Measurements from ENCODE around the gene AGPAT4. TPM values are rescaled to one million over a fixed set of nuclear protein-coding genes. Genes with fewer than 3 reads are reported as not detected.

Gene AGPAT4
- total and polyA plus RNA-seq, 2 donors (not counting 3 experiments of a cell fraction or from before 2014, with no cell fraction given), result 10.2 to 15.2 TPM

DNA sequence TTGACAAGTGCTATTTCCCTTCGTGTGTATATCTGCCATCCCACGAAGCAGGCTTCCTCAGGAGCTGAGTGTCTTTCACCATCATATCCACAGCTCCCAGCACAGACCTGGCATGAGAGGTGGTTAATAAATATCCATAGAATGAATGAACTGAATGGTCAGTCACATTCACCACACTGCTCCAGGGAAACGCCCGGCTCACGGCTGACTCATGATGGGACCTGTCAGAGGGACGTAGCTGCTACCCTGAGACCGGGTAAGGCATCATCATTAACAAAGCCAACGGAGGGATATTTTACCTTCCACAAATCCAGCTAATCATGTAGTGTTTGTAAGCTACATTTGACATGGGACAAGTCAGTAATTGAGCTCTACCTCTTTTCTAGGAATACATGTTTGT lies 12.5 kb downstream of the AGPAT4 start:
- DNase-seq (ENCODE audit: low read depth, low spot score), result no peak
- Histone ChIP-seq H3K4me2 (ENCODE audit: insufficient read depth, low read length) (no peak overlapping the region), H4K20me1 (replicated peaks; ENCODE audit: control insufficient read depth, extremely low read depth, insufficient read depth, low read length) (no peaks in the 10 kb centered on the region), H3K9me3 (replicated peaks; ENCODE audit: control insufficient read depth, insufficient read depth, low read length) (no peaks in the 10 kb centered on the region), H3K4me3 (replicated peaks in 1 of 3; ENCODE audit: insufficient read depth in 1 of 3, low read depth in 1 of 3, low read length in 3 of 3) (no peak overlapping the region), H3K27me3 (ENCODE audit: control insufficient read depth in 2 of 2, insufficient read depth in 2 of 2, low read length in 2 of 2) (no peaks in the 10 kb centered on the region), H3K79me2 (ENCODE audit: control insufficient read depth, insufficient read depth, low read length) (peaks cover 4% of the 10 kb centered on the region), H3K36me3 (ENCODE audit: control insufficient read depth in 2 of 2, extremely low read depth in 1 of 2, insufficient read depth in 2 of 2, low read length in 2 of 2) (no peaks in the 10 kb centered on the region), H3K27ac (ENCODE audit: insufficient read depth, low read depth, low read length) (no peak overlapping the region), H3K9ac (replicated peaks; ENCODE audit: extremely low read depth, insufficient read depth, low read length) (no peak overlapping the region), H2AFZ (ENCODE audit: low read depth, low read length) (no peak overlapping the region), H3K4me1 (ENCODE audit: control insufficient read depth, extremely low read depth, insufficient read depth, low read length) (peaks cover 16% of the 10 kb centered on the region), H3K9me1 (replicated peaks; ENCODE audit: control insufficient read depth, extremely low read depth, insufficient read depth, low read length) (no peaks in the 10 kb centered on the region)
- BruUV-seq (replicated peaks), result no TSS peak
- dilution Hi-C loops (cut with MboI; ENCODE audit: extremely low pct_ligation_motif_present, low sequenced_read_pairs) (no loop called here), intact Hi-C loops (cut with micrococcal nuclease) (no loop called here)
- ChIA-PET POLR2A (no interaction called here), CTCF (interaction anchor here (1.0 to 1.6 kb wide), 4 partner anchors 10 to 41 kb away, joined by 3 to 4 read pairs (median 4); no protein-coding TSS in a partner anchor)
- no peak for FAIRE-seq
- TF ChIP-seq POLR2AphosphoS5 (IDR thresholded peaks at IDR 0.05; ENCODE audit: insufficient read depth, low read depth, low read length) (no peak), MYC (IDR thresholded peaks at IDR 0.05; ENCODE audit: low read depth, low read length) (no peak), EZH2 (IDR thresholded peaks at IDR 0.05; ENCODE audit: borderline replicate concordance, low read depth, low read length, severe bottlenecking) (no peak), JUN (IDR thresholded peaks at IDR 0.05; ENCODE audit: borderline replicate concordance, insufficient read depth, insufficient read length, low read depth) (no peak), FOS (IDR thresholded peaks at IDR 0.05; ENCODE audit: borderline replicate concordance, insufficient read depth, low read length) (no peak), GATA2 (IDR thresholded peaks at IDR 0.05; ENCODE audit: insufficient read depth, insufficient read length, low read depth, low read length) (no peak), POLR2A (IDR thresholded peaks at IDR 0.05; ENCODE audit: low read depth, low read length) (no peak)
- TF ChIP-seq, protein P1, sequence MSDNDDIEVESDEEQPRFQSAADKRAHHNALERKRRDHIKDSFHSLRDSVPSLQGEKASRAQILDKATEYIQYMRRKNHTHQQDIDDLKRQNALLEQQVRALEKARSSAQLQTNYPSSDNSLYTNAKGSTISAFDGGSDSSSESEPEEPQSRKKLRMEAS (IDR thresholded peaks at IDR 0.05; ENCODE audit: insufficient read depth, insufficient read length), result no peak
- TF ChIP-seq, protein P2, sequence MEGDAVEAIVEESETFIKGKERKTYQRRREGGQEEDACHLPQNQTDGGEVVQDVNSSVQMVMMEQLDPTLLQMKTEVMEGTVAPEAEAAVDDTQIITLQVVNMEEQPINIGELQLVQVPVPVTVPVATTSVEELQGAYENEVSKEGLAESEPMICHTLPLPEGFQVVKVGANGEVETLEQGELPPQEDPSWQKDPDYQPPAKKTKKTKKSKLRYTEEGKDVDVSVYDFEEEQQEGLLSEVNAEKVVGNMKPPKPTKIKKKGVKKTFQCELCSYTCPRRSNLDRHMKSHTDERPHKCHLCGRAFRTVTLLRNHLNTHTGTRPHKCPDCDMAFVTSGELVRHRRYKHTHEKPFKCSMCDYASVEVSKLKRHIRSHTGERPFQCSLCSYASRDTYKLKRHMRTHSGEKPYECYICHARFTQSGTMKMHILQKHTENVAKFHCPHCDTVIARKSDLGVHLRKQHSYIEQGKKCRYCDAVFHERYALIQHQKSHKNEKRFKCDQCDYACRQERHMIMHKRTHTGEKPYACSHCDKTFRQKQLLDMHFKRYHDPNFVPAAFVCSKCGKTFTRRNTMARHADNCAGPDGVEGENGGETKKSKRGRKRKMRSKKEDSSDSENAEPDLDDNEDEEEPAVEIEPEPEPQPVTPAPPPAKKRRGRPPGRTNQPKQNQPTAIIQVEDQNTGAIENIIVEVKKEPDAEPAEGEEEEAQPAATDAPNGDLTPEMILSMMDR (IDR thresholded peaks at IDR 0.05; ENCODE audit: extremely low read depth in 1 of 2, insufficient read depth in 1 of 2, low read depth in 1 of 2, low read length in 2 of 2), result no peak
